NCI-H1092 (cell line): ENCODE data around the gene SLF1.

ENCODE experiments used
- DNase-seq: peaks from one replicate; lab custom pipeline; 2025; lab: John Stamatoyannopoulos, UW

The SLF1 gene

DNA sequence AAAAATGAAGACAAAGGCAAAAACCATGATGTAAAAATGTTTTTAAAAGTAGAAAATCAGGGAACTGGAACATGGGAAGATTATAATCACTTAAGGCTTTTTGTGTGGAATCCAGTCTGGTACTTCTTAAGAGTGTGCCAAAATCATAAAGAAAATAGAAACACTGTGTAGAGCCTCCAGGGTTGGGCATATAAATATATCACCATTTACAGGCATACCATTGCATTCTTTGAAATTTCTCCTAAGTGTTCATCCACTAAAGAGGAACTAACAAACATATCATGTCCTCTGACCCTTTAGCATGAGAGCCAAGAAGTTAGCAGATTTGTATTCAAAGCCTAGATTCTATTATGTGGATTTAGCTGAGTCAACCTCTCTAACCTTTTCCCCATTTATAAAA, 93.3 kb downstream of the SLF1 start:
- no peak for DNase-seq

DNA sequence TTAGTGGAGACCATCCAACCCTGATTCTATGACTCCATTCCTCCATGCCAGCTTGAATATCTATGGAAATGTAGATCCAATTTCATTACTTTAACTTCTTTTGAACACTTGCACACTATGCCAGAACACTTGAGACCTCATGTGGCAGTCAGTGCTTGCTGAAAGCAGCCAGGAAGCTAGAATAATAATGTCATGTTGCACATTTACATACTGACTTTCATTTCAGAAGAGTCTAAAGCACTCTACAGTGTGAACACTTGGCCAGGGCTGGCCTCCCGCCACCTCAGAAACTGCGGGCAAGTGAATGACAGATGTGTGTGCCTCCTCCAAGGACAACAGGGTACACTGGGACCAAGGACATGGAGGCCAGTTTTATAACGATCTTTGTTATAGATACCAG, 97.3 kb downstream of the SLF1 start:
- DNase-seq: no peak

DNA sequence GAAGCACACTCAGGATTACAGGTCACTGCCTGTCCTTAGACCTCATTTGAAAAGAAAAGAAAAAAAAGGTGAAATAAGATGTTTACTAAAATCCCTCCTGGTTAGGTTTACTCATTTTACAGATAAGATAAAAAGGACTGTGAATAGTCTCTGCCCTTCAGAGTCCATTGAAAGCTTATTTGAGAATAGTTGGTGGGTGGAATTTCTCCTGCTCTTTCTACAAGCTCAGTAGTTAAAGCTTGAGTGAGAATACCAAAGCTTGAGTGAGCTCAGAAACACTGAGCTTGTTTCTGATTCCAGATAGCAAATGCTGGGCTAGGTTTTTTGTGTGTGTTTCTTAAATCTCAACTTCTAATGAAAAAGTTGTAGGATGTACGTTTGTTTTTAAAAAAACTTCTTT, 106.7 kb downstream of the SLF1 start:
- DNase-seq: no peak

DNA sequence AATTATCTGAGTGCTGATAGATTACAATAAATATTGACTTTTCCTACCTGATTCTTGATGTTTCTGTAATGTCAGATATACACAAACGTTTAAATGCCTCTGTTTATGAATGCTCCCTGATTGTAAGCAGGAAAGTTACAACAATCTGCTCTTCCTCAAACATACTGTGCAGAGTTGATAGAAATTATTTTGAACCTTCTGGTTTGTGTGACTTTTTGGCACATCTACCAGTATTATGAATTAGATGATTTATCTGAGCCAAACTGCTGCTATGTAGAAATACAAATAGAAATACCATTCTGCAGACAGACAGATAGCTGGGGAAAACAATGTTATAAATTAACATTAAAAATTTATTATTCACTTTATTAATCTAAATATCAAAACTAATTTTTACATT, 113.0 kb downstream of the SLF1 start:
- DNase-seq: no peak

DNA sequence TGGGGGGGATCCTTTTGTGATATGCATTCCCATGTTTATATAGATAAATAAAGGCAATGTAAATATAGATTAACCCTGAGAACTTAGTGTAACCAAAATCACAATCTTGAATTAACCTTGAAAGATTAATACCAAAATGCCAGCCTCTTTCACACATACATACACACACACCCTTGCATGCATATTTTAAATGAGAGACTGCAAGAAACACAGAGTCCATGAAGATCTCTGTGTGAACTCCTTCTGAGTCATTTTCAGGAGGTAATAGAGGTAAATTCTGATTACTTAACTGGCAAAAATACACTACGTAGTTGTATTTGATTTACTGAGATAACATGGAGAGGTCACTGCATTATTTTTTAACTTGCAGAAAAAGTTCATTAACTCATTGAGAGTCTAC, 118.0 kb downstream of the SLF1 start:
- no peak for DNase-seq

DNA sequence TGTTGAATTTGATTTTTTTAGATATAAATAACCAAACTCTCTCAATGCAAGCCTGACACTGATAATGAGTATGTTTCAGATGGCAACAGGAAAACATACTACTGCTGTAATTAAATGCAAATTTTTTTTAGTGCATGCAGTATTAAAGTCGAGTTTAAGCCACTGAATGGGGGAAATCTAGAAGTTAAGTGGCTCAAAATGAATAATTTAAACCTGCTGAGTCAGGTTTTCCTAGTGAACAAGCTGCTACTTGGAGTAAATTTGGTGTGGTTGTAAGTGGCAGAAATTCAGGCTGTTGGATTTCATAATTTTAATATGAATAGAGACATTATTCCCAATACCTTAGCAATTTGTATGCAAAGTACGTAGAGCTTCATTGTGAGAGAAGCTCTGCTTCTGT, 121.8 kb downstream of the SLF1 start:
- no peak for DNase-seq

DNA sequence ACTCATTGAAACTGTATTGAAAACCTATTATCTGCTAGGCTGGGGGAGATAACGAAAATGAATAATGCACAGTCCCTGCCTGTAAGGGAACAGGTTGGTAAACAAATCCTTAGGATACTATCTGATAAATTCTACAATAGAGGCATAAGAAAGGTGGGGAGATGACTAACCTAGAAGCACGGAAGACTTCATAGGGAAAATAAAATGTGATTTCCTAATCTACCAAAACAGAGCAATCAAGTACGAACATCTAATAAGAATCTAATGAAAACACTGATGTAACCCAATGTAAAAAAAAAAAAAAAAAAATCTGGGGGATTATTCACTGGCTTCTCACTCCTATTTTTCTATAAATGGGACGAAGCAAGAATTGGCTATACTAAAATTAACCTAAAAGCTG, 124.4 kb downstream of the SLF1 start:
- DNase-seq: no peak

DNA sequence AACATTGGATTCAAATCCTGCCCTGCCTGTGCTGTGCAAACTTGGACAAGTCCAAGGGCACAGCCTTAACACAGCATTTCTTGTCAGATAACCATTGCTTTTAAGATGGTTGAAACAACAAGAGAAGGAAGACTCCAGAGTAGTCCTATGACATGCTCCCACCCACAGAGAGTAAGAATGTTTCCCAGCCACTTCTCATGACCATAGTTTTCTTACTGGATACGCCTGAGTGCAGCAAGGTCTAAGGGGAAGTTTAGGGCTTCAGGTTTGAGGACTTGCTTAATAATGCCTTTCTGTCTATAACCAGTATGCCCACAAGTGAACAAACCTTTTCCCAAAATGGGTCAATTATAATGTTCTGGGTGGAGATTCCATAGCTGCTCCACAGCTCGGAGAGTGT, 126.4 kb downstream of the SLF1 start:
- no peak for DNase-seq

DNA sequence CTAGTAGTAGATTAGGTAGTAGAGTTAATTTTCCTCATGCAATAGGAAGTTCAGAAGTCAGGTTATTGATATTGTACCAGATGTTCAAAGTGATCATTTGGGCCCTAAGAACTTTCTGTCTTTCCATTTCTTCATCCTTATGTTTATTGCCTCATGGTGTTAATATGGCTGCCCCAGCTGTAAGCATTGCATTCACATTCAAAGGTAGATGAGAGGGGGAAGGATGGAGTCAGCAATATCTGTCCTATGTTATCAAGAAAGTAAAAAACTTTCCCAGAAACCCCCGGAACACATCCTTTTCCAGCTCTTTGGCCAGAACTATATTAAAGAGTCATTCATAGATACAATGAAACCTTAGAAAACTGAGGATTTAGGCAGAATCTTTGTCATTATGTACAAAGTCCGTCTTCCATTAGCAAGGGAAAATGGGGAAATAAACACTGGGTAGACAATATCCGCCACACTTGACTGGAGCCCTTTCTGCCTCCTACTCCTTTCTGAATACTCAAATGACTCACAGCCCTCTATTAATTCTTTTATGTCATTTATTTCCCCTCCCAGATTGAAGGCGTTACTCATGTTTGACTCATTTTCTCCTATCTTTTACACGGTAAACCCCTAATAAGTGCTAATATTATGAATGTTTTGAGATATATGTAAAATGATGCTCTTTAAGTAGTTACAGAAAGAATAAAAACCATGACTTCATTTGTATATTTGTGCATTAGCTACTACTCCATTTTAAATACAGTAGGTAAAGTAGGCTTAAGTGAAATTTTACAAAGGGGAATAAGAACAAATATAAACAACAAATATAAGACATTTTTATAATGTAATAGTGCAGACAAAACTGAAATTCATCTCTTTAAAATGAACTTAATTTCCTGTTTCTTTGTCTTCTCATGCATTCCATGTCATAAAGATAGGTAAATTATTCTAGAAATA, 127.6 kb downstream of the SLF1 start:
- DNase-seq: no peak

DNA sequence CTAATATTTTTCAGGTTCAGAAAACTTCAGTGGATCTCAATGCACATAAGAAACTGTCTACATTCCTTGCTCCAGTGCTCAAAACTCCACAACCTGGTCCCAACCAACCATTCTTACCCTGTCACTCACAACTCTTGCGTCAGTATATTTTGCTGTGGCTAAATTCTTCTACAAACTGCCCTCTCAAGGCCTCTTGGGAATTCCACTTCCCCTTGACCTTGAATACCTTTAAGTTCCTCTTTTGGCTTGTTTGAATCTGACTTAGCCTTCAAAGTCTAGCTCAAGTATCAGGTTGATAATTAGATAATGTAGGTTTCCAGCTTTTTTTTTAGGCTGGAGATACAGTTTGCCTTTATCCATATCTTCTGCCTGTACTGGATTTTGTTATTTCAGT, 128.3 kb downstream of the SLF1 start:
- no peak for DNase-seq
